ENCODE measurements around the gene ANKMY2. TPM values are rescaled to one million over a fixed set of nuclear protein-coding genes. Genes with fewer than 3 reads are reported as not detected.

The ANKMY2 gene
- total RNA-seq, 1 donor from 2014 or later: 11.3 TPM

DNA sequence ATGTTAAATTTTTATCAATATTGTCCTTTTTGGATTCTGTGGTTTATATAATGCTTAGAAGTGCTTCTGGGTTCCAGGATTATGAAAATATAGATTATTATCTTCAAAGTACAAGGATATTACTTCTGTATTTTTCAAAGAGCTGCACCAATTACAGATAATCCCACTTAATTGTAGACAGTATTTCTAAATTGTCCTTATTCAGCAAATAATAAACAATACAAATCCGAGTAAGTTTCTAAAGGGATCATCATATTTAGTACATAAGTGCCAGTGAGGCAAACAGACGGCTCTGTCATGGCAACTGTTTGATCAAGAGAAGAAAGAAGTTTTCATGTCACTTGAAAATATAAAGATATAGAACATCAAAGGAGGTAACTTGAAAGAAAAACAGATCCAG lies 19.2 kb downstream of the ANKMY2 start:
- ChIA-PET CTCF (no interaction called here), POLR2A (interaction anchor here (1.0 kb wide), 1 partner anchor 20 kb away, joined by 3 read pairs; no protein-coding TSS in a partner anchor)
- Mint-ChIP-seq H3K4me3 (no peak overlapping the region), H3K9me3 (no peaks in the 10 kb centered on the region), H3K36me3 (ENCODE audit: low read depth) (peaks cover 39% of the 10 kb centered on the region), H3K27me3 (no peaks in the 10 kb centered on the region), H3K27ac (no peak overlapping the region), H3K4me1 (no peaks in the 10 kb centered on the region)
- TF ChIP-seq, protein P1, sequence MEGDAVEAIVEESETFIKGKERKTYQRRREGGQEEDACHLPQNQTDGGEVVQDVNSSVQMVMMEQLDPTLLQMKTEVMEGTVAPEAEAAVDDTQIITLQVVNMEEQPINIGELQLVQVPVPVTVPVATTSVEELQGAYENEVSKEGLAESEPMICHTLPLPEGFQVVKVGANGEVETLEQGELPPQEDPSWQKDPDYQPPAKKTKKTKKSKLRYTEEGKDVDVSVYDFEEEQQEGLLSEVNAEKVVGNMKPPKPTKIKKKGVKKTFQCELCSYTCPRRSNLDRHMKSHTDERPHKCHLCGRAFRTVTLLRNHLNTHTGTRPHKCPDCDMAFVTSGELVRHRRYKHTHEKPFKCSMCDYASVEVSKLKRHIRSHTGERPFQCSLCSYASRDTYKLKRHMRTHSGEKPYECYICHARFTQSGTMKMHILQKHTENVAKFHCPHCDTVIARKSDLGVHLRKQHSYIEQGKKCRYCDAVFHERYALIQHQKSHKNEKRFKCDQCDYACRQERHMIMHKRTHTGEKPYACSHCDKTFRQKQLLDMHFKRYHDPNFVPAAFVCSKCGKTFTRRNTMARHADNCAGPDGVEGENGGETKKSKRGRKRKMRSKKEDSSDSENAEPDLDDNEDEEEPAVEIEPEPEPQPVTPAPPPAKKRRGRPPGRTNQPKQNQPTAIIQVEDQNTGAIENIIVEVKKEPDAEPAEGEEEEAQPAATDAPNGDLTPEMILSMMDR (IDR thresholded peaks at IDR 0.05): no peak
- ATAC-seq (ENCODE audit: low read depth): no peak
- no peak for DNase-seq
- intact Hi-C loops (cut with micrococcal nuclease): no loop called here

DNA sequence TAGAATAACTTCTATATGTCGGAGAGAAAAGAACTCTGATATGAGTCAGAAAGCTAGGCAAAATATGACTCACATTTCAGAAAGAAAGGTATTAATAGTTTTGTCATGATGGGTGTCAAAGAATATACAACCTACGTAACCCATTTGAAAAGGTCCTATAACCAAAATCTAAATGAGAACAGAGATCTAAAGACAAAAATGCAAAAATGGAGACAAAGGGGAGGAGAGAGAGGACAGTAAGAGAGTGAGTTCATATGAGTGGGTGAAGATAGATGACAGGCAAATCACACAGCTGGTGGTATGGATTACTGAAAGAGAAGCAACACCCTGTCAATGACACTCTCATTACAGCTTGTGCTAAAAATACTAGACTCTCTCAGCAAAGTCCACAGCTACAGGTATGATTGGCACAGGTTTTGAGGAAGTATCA lies 25.6 kb downstream of the ANKMY2 start:
- intact Hi-C loops (cut with micrococcal nuclease): loop anchor here (1.0 kb wide), 1 partner anchor 26 kb away; the partner anchor contains the start of gene BZW2
- Mint-ChIP-seq H3K27ac (peak overlapping the region; percentile 68), H3K36me3 (ENCODE audit: low read depth) (peaks cover 64% of the 10 kb centered on the region), H3K4me1 (peaks cover 10% of the 10 kb centered on the region), H3K27me3 (no peaks in the 10 kb centered on the region), H3K9me3 (no peaks in the 10 kb centered on the region), H3K4me3 (no peak overlapping the region)
- DNase-seq: no peak
- POLR2A ChIA-PET: interaction anchor here (2.5 kb wide), 1 partner anchor 26 kb away, joined by 11 read pairs; the partner anchor contains the start of genes ANKMY2 and BZW2
- TF ChIP-seq, protein P1 (IDR thresholded peaks at IDR 0.05): no peak
- CTCF ChIA-PET: no interaction called here
- peak; percentile 89 for ATAC-seq (ENCODE audit: low read depth)

DNA sequence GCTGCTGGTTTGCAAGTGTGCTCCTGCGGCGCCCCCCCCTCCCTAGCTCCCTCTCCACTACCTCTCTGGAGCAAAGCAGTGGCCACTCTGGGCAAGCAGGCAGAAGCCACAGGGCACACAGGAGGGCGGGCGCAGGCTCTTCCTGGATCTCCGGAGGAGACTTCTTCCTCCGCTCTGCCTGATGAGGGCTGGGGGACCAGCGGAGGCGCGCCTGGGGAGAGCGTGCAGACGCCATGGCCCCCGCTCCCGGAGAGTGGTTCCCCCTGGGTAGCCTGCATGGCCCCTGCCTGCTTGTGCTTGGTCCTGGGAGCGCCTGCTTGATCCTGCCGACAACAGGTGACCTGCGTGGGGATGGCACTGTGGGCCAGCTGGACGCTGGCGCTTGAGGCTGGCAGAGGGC lies 29.0 kb downstream of the ANKMY2 start:
- Mint-ChIP-seq H3K27ac (no peak overlapping the region), H3K36me3 (ENCODE audit: low read depth) (peaks cover 56% of the 10 kb centered on the region), H3K27me3 (no peaks in the 10 kb centered on the region), H3K4me1 (peaks cover 10% of the 10 kb centered on the region), H3K9me3 (no peaks in the 10 kb centered on the region), H3K4me3 (no peak overlapping the region)
- ATAC-seq (ENCODE audit: low read depth) (no peak), DNase-seq (no peak)
- ChIA-PET POLR2A (no interaction called here), CTCF (no interaction called here)
- TF ChIP-seq, protein P1 (IDR thresholded peaks at IDR 0.05): no peak
- intact Hi-C loops (cut with micrococcal nuclease): no loop called here

DNA sequence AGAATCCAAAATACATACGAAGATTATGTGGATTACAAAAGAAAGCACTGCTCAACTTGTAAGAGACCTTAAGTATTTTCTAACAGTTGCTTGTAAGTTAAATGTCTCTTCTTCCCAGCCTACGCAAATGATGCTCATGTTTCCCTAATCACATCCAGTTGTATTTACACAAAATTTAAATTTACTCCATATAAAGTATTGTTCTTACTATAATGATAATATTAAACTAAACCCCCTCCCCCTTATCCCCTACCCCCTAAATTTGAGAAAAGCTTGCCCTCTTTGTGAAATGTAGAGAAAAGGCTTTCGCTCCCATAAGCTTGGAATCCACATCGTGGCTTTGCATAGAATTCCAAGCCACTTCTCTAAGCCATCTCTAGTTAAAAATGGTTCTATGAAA lies 29.4 kb downstream of the ANKMY2 start:
- POLR2A ChIA-PET: no interaction called here
- intact Hi-C loops (cut with micrococcal nuclease): no loop called here
- Mint-ChIP-seq H3K27me3 (no peaks in the 10 kb centered on the region), H3K4me1 (peaks cover 10% of the 10 kb centered on the region), H3K4me3 (no peak overlapping the region), H3K36me3 (ENCODE audit: low read depth) (peaks cover 54% of the 10 kb centered on the region), H3K9me3 (no peaks in the 10 kb centered on the region), H3K27ac (no peak overlapping the region)
- CTCF ChIA-PET: no interaction called here
- ATAC-seq (ENCODE audit: low read depth) (no peak), DNase-seq (no peak)
- TF ChIP-seq, protein P1 (IDR thresholded peaks at IDR 0.05): no peak

DNA sequence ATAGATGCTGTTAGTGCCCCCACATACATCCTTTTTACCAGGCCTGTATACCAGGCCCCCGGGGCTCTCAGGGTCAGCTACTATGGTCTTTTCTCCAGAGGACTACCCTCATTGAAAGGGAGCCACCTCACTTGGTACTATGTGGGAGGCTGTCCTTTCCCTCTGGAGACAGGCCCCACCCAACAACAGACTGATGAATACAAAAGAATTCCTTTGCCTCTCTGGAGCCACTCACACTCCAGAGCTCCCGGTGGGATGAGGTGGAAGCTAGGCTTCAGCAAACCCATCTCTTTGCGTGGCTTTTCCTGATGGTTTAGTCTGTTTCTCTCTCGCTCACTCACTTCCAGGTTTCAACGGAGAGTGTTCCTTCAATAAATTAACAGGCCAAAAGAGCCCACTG lies 30.3 kb downstream of the ANKMY2 start:
- ATAC-seq (ENCODE audit: low read depth) (no peak), DNase-seq (no peak)
- peaks cover 13% of the 10 kb centered on the region for H3K4me1 Mint-ChIP-seq
- H3K9me3 Mint-ChIP-seq: no peaks in the 10 kb centered on the region
- CTCF ChIA-PET: no interaction called here
- peaks cover 48% of the 10 kb centered on the region for H3K36me3 Mint-ChIP-seq (ENCODE audit: low read depth)
- POLR2A ChIA-PET: no interaction called here
- no peaks in the 10 kb centered on the region for H3K27me3 Mint-ChIP-seq
- TF ChIP-seq, protein P1 (IDR thresholded peaks at IDR 0.05): no peak
- no peak overlapping the region for H3K4me3 Mint-ChIP-seq
- intact Hi-C loops (cut with micrococcal nuclease): no loop called here
- no peak overlapping the region for H3K27ac Mint-ChIP-seq
